Calu3 (cell line): ENCODE data around the gene CAVIN3. TPM values are rescaled to one million over a fixed set of nuclear protein-coding genes. Genes with fewer than 3 reads are reported as not detected.

Source experiments
- BruUV-seq: library from RNA; stranded (reverse); fragments of 400-500 nt; replicated peaks from 2 replicates; lab custom pipeline; 2021; lab: Mats Ljungman, UMichigan
- CTCF ChIA-PET: fragments of 300-600 bp; sonication (Branson Sonifier 250); formaldehyde crosslinking; loops from one replicate; lab custom pipeline; 2022; ENCODE audit warnings: antibody characterized with exemption; lab: Charles Lee
- DNase-seq: peaks from one replicate; pipeline ENCODE4 v3.0.0; 2022
- H3K27ac Mint-ChIP-seq: one replicate; pipeline ENCODE4 v1.8.0; 2022; ENCODE audit warnings: mixed read lengths; ENCODE audit not compliant: unreplicated experiment
- H3K27me3 Mint-ChIP-seq: one replicate; pipeline ENCODE4 v1.8.0; 2022; ENCODE audit warnings: mixed read lengths; ENCODE audit not compliant: unreplicated experiment
- H3K36me3 Mint-ChIP-seq: one replicate; pipeline ENCODE4 v1.8.0; 2022; ENCODE audit warnings: mild to moderate bottlenecking, moderate library complexity, mixed read lengths; ENCODE audit not compliant: insufficient read depth, unreplicated experiment
- H3K4me1 Mint-ChIP-seq: one replicate; pipeline ENCODE4 v1.8.0; 2022; ENCODE audit warnings: mild to moderate bottlenecking, low read depth, mixed read lengths; ENCODE audit not compliant: unreplicated experiment
- H3K4me3 Mint-ChIP-seq: one replicate; pipeline ENCODE4 v1.8.0; 2022; ENCODE audit warnings: mild to moderate bottlenecking, low read depth, moderate library complexity, mixed read lengths; ENCODE audit not compliant: unreplicated experiment
- H3K9me3 Mint-ChIP-seq: one replicate; pipeline ENCODE4 v1.8.0; 2022; ENCODE audit warnings: low read depth, mixed read lengths; ENCODE audit not compliant: unreplicated experiment
- CTCF ChIP-seq: fragments of 200-600 bp; IDR thresholded peaks from one replicate; pipeline ENCODE4 v1.8.0; 2022; ENCODE audit warnings: antibody characterized with exemption; ENCODE audit not compliant: unreplicated experiment
- intact Hi-C: fragments of 100-400 bp; cut with micrococcal nuclease; formaldehyde crosslinking; loops from one replicate; pipeline ENCODE4 v1.10.0; 2022; ENCODE audit not compliant: unreplicated experiment
- total RNA-seq: library from RNA; stranded (reverse); gene quantifications from 2 replicates; pipeline ENCODE4 v1.2.3, GENCODE V29; 2022

Gene CAVIN3
- total RNA-seq, 1 experiment from 2014 or later = 26.4 TPM

- H3K27ac Mint-ChIP-seq = no peak overlapping the region
- no peak for TF ChIP-seq CTCF
- no peaks in the 10 kb centered on the region for H3K27me3 Mint-ChIP-seq
- intact Hi-C loops = no loop called here
- CTCF ChIA-PET = interaction anchor here (0.6 to 2.0 kb wide), 21 partner anchors 9 to 553 kb away, joined by 3 to 21 read pairs (median 4); no protein-coding TSS in a partner anchor
- no peaks in the 10 kb centered on the region for H3K9me3 Mint-ChIP-seq
- no peak for DNase-seq
- no peak overlapping the region for H3K4me3 Mint-ChIP-seq
- no TSS peak for BruUV-seq
- H3K36me3 Mint-ChIP-seq = no peaks in the 10 kb centered on the region
- peaks cover under 1% of the 10 kb centered on the region for H3K4me1 Mint-ChIP-seq
These were observed 42.0 kb upstream of the CAVIN3 start for GRCh38 chr11:6362185-6362872.

- H3K27me3 Mint-ChIP-seq = no peaks in the 10 kb centered on the region
- intact Hi-C loops = no loop called here
- TF ChIP-seq CTCF = no peak
- no peaks in the 10 kb centered on the region for H3K36me3 Mint-ChIP-seq
- H3K4me1 Mint-ChIP-seq = peaks cover 14% of the 10 kb centered on the region
- DNase-seq = no peak
- H3K27ac Mint-ChIP-seq = no peak overlapping the region
- H3K9me3 Mint-ChIP-seq = no peaks in the 10 kb centered on the region
- no TSS peak for BruUV-seq
- no peak overlapping the region for H3K4me3 Mint-ChIP-seq
- CTCF ChIA-PET = interaction anchor here (0.7 kb wide), 1 partner anchor 1732 kb away, joined by 3 read pairs; no protein-coding TSS in a partner anchor
These were observed 39.9 kb upstream of the CAVIN3 start for GRCh38 chr11:6360183-6360582.

DNA sequence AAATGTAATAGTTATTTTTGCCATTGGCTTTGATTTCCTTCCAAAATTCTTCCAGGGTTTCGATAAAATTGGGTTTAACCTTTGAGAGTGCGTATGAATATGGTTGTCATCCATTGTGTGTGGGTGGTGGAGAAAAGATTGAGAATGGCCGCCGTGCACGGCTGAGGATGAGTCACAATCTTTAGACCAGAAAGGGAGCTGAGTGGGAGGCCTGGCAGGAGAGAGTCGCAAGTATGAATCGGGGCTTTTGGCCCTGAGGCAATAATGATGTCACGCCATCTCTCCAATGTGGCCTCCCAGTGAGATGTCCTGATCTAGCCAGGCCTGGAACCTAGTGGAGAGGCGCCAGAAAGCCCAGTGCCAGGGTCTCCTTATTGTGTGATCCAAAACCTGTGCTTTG lies 36.9 kb upstream of the CAVIN3 start:
- H3K36me3 Mint-ChIP-seq = no peaks in the 10 kb centered on the region
- no peak for DNase-seq
- CTCF ChIA-PET = no interaction called here
- no peak overlapping the region for H3K27ac Mint-ChIP-seq
- intact Hi-C loops = no loop called here
- peaks cover 22% of the 10 kb centered on the region for H3K4me1 Mint-ChIP-seq
- TF ChIP-seq CTCF = no peak
- no TSS peak for BruUV-seq
- H3K4me3 Mint-ChIP-seq = no peak overlapping the region
- H3K9me3 Mint-ChIP-seq = no peaks in the 10 kb centered on the region
- no peaks in the 10 kb centered on the region for H3K27me3 Mint-ChIP-seq

GRCh38 chr11:6356503-6357055 lies 36.3 kb upstream of the CAVIN3 start:
- CTCF ChIA-PET = no interaction called here
- H3K4me3 Mint-ChIP-seq = no peak overlapping the region
- H3K36me3 Mint-ChIP-seq = no peaks in the 10 kb centered on the region
- no peaks in the 10 kb centered on the region for H3K9me3 Mint-ChIP-seq
- BruUV-seq = no TSS peak
- TF ChIP-seq CTCF = no peak
- intact Hi-C loops = no loop called here
- peaks cover 22% of the 10 kb centered on the region for H3K4me1 Mint-ChIP-seq
- no peak for DNase-seq
- H3K27ac Mint-ChIP-seq = no peak overlapping the region
- no peaks in the 10 kb centered on the region for H3K27me3 Mint-ChIP-seq
